IPS-NIHi11 (cell line): Measurements from ENCODE around the gene PLEKHO2.
A peak's percentile ranks its signal among the peaks of the same experiment; 100 is the strongest.

Experiments used
- DNase-seq: peaks from one replicate; pipeline ENCODE4 v3.0.0; 2012; ENCODE audit warnings: mixed read lengths, low spot score

Gene PLEKHO2

DNA sequence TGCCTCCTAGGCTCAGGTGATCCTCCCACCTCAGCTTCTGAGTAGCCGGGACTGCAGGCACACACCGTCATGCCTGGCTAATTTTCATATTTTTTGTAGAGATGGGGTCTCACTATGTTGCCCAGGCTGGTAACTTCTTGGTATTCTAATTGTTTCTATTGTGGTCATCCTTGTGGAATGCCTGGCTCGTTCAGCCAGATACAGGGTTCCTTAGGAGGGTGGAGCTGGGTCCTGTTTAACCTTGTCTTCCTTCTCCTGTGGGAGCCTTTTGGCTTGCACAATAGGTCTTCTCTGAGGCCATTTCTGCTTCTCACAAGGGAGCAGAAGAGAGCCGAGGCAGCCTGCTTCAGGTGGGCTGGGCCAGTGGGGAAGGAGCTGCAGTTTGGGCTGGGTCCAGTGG lies 15.7 kb downstream of the PLEKHO2 start:
- no peak for DNase-seq

- no peak for DNase-seq
Observed at GRCh38 chr15:64858021-64858575, 16.4 kb downstream of the PLEKHO2 start.

- DNase-seq: no peak
Observed at GRCh38 chr15:64859226-64859625, 17.5 kb downstream of the PLEKHO2 start.

DNA sequence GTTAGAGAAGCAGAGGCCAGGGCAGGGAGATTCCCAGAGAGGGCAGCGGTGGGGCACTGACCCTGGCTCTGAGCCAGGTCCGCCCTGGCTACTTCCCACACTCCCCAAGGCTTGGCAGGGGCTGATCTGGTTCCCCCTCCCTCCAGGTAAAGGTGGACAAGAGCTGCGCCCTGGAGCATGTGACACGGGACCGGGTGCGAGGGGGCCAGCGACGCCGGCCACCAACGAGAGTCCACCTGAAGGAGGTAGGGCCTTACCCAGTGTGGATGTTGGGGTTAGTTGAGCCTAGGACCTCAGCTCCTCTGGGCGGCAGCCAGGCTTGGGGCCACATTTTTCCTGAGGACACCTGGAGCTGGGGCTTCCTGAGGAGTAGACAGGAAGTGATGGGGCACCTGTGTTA lies 19.6 kb downstream of the PLEKHO2 start:
- no peak for DNase-seq

DNA sequence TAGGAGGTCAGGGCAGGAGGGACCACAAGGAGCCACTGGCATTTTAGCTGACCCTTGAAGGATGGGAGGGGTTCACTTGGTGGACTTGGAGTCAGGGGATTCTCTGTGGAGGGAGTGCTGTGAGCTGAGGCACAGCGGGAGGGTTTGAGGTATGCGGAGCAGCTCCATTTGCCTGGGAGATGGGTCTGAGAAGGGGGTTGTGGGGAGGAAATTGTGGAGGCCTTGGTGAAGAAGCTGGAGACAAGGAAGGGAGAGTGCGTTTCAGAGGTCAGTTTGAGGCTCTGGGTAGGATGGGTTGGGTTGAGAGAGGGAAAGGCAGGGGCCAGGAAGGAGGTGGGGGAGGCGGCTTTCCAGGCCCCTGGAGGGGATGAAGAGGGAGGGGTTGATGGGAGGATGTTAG lies 20.2 kb downstream of the PLEKHO2 start:
- no peak for DNase-seq

GRCh38 chr15:64862408-64862807 lies 20.7 kb downstream of the PLEKHO2 start:
- DNase-seq: no peak

DNA sequence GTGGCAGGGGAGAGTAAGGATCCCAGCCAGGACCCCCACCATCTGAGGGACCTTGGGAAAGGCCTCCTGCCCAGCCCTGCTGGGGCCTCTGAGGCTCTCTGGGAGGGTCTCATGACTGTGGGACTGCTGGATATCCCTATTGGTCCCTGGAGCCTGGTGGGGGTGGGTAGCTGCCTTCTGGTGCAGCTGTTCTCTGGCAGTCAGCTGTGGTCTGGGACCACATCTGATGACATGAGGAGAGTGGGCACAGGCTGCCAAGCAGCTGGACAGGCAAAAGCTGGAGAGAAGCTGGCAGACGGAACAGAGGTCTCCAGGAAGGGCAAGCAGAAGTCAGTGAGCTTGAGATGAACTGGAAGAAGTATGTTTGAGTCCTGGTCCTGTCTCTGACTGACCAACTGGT lies 22.4 kb downstream of the PLEKHO2 start:
- no peak for DNase-seq

GRCh38 chr15:64865126-64865997 lies 23.6 kb downstream of the PLEKHO2 start:
- no peak for DNase-seq

DNA sequence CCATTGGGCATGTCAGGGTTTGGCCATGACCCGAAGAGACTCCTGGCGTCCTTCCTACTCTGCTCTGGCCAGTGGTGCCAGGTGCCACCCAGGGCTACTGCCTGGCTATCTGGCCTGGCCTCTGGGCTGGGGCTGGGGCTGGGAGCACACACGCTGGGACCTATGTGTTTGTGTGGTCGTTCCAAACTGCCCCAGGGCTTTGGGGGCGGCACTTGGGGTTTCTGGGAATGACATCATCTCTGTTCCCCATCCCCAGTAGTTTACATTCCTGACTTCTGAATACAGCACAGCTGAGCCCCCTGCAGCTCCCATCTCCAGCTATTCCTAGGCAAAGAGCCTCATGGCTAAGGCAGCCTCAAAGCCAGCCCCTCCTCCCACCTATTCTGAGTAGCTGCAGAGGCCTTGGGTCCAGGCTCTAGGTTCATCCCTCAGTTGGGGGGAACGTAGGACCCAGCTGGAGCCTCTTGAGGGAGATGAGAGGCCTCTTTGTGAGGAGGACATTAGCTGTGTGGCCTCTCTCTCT lies 24.3 kb downstream of the PLEKHO2 start:
- DNase-seq: peak; percentile 65

DNA sequence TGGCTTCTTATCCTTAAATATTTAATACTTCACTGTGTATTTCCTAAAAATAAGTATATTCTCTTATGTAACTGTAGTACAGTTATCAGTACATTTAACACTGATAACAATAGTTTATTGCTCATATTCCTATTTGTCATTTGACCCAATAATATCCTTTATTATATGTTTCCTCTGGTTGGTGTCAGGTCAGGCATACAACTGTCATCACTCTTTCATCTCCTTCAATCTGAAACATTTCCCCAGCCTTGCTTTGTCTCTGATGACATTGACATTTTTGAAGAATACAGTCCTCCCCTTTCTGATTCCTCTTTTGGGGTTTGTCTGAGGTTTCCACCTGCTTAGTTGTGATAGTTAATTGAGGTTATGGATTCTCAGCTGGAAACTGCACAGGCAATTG lies 27.8 kb downstream of the PLEKHO2 start:
- no peak for DNase-seq

GRCh38 chr15:64870353-64870752 lies 28.6 kb downstream of the PLEKHO2 start:
- no peak for DNase-seq

DNA sequence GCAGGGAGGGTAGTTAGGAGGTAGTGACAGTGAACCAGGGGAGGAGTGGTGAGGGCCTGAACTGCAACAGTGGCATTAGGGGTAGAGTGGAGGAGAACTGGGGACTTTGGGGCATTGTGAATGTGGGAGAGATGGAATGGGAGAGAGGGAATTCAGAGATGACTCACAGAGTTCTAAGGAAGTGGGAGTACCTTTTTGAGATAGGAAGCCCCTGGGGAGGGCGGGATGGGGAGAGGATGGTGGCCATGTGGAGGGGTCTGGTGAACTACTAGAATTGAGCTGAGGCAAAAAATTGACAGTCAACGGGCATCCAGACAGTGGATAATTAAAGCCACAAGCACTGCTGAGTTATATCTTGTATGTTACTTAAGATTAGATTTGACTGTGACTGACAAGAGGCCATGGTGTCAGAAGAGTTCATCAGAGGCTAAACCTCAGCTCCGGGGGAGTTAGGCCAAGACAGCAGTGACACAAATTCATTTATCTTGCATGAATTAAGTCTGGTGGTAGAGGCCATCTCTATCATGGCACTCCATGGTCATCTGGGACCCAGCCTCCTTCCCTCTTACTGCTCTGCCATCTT lies 34.0 kb downstream of the PLEKHO2 start:
- DNase-seq: no peak

DNA sequence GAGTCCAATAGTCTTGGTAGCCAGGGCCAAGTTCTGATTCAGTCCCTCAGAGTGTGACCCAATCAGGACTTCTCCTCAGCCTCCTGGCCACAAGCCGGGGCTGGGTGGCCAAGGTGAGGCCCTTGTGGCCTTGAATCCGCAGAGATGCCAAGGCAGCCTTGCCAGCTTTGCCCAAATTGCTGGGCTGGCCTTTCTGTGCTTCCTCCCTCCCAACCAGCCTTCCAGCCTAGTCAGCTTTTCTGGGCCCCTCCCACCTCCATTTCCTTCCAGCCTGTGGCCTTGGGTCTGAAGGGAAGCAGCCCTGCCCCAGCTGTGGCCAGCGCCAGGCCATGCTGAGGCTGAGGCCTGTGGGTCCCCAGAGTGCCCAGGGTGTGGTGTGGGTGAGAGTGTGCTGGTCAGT lies 35.7 kb downstream of the PLEKHO2 start:
- DNase-seq: peak; percentile 46

DNA sequence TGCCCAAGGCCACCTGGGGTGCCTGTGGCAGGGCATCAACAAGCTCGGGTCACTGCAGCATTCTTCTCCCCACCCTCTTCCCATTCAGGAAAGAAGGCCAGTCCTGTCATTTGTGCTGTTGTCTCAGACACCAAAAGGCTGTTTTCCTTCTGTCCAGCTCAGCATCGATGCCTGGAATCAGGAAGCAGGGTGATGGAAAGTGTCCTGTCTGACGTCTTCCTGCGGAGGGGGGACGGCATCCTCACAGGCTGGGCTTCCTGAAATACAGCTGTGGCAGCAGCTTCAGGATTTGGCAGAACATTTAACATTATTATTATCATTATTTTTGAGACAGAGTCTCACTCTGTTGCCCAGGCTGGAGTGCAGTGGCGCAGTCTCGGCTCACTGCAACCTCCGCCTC lies 37.0 kb downstream of the PLEKHO2 start:
- no peak for DNase-seq

GRCh38 chr15:64883100-64883581 lies 41.4 kb downstream of the PLEKHO2 start:
- DNase-seq: no peak

GRCh38 chr15:64883997-64884511 lies 42.3 kb downstream of the PLEKHO2 start:
- DNase-seq: no peak

DNA sequence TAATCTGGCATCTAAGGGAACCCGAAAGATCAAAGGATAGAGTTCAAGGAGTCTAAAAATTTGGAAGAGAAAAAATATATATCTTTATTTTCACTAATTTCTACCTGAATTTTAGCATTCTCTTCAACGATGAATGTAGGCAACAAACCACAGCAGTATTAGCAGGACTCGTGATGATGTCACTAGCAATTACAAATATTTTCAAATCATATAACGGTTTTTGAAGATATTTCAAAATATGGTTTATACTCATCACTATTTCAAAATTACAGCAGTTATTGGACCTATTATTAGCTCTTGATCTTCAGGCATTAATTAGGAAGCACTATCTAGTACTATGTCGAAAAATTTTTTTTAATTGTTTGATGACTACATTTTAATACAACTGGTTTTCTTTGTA lies 43.0 kb downstream of the PLEKHO2 start:
- DNase-seq: no peak

GRCh38 chr15:64888336-64888735 lies 46.6 kb downstream of the PLEKHO2 start:
- no peak for DNase-seq

DNA sequence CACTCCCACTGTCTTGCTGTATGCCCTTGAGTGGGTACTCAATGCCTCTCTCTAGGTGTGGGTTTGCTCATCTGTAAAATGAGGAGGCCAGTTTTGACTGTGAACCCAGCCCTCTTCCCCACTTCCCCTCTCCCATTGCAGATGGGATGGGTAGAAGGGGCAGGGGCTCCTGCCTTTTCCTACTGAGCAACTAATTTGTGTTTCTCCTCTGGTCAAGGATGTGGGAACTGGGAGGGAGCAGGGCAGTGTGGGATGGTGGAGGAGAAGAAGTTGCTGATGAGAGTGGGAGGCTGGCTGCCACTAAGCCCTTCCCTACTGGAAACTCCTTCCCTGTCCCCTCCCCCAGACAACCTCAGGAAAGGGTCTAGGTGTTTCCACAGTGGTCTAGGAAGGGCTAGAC lies 49.8 kb downstream of the PLEKHO2 start:
- no peak for DNase-seq

DNA sequence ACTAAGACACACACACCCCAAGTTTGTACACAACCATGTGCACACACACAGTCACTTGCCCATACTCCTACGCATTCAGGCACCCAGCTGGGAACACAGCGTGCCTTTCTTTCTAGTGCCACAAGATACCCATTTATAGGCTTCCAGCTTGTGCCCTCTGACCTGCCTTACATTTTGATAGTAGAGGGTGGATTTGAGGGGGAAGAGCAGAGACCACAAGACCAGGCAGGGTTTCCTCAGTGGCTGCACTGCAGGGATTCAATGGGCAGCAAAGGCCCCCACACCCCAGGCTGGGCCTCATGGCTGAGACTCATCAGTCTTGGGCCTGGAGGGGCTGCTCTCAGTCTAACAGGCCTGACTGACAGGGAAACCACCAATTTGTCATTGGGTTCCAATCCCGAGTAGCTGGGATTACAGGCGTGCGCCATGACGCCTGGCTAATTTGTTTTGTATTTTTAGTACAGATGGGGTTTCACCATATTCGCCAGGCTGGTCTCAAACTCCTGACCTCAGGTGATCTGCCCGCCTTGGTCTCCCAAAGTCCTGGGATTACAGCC lies 51.2 kb downstream of the PLEKHO2 start:
- DNase-seq: no peak

DNA sequence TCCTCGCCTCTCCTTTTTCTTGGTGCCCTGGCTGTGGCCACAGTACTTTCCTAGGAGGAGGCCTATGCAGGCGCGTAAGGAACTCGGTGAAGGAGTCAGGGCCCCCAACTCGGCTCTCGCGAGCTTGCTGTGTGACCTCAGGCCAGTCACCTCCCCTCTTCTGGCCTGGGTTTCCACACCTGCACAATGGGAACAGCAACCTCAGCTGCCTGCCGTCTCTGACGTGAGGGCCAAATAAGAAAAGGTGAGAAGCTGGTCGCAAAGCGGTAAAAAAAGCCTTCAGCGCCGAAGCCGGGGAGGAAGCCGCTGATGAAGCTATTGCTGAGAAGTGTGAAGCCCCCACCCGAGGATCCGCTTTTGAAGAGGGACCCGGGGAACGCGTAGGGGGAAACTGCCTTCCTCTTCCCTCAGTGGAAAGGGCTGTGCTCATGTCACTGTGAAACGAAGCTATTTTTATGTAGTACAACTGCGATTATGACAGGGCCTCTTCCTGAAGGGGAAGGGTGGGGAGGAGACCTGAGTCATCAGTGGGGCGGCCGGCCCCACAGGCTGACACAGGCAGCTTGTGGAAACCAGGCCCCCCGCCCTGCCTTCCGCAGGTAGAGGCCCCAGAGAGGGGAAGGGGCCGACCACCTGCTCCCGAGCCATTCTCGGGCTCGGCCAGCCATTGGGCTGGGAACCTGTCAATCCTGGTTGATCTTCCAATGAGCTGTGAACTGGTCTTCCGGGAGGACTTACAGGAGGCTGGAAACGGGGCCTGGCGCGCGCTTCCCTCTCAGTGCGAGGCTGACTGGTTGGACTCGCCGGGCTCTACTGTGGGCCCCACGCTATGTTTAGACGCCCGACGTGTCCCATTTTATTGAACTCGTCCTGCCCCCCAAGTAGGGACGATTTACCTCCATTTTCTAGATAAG lies 52.0 kb downstream of the PLEKHO2 start:
- peak; percentile 91 for DNase-seq
